A673 (cell line): ENCODE data around the gene APOA4. TPM values are rescaled to one million over a fixed set of nuclear protein-coding genes. Genes with fewer than 3 reads are reported as not detected.

Experiments
- Bru-seq: library from RNA; stranded (reverse); fragments of 400-500 nt; gene quantifications from one replicate; lab custom pipeline; 2021; lab: Mats Ljungman, UMichigan
- BruChase-seq, 2 experiments: library from RNA; stranded (reverse); fragments of 400-500 nt; gene quantifications; one replicate each; lab custom pipeline; 2021; lab: Mats Ljungman, UMichigan
- BruUV-seq: library from RNA; stranded (reverse); fragments of 400-500 nt; replicated peaks from 2 replicates; lab custom pipeline; 2021; lab: Mats Ljungman, UMichigan
- CTCF ChIA-PET: fragments of 300-600 bp; sonication (Branson Sonifier 250); formaldehyde crosslinking; loops from one replicate; lab custom pipeline; 2022; ENCODE audit warnings: antibody characterized with exemption; lab: Charles Lee
- POLR2A ChIA-PET: fragments of 300-600 bp; sonication (Branson Sonifier 250); formaldehyde crosslinking; loops from one replicate; lab custom pipeline; 2022; ENCODE audit warnings: antibody characterized with exemption; ENCODE audit not compliant: low non-redundant PET; lab: Charles Lee
- DNase-seq: peaks from one replicate; pipeline ENCODE4 v3.0.0-alpha.2; 2015; ENCODE audit warnings: low spot score
- H3K27ac ChIP-seq: fragments of 200-600 bp; sonication (generic); 2 replicates; pipeline ENCODE4 v1.5.1; 2016; ENCODE audit warnings: mixed run types, low read depth, mild to moderate bottlenecking, mixed read lengths, antibody characterized with exemption, low read length; ENCODE audit not compliant: poor library complexity, severe bottlenecking
- H3K27me3 ChIP-seq: fragments of 200-600 bp; sonication (generic); replicated peaks from 2 replicates; pipeline ENCODE4 v1.6.1; 2017; ENCODE audit warnings: mixed run types, low read depth, mild to moderate bottlenecking, mixed read lengths, antibody characterized with exemption, low read length; ENCODE audit not compliant: insufficient read depth, poor library complexity
- H3K36me3 ChIP-seq: fragments of 200-600 bp; sonication (generic); 2 replicates; pipeline ENCODE4 v1.6.1; 2016; ENCODE audit warnings: mixed run types, mild to moderate bottlenecking, mixed read lengths, antibody characterized with exemption, low read length; ENCODE audit not compliant: insufficient read depth, poor library complexity, severe bottlenecking
- H3K4me1 ChIP-seq: fragments of 200-600 bp; sonication (generic); 2 replicates; pipeline ENCODE4 v1.6.1; 2017; ENCODE audit warnings: mixed run types, mild to moderate bottlenecking, mixed read lengths, antibody characterized with exemption, low read length; ENCODE audit not compliant: insufficient read depth, poor library complexity, severe bottlenecking
- H3K4me3 ChIP-seq: fragments of 200-600 bp; sonication (generic); 2 replicates; pipeline ENCODE4 v1.5.1; 2016; ENCODE audit warnings: low read depth, mixed run types, mild to moderate bottlenecking, mixed read lengths, low read length; ENCODE audit not compliant: poor library complexity, severe bottlenecking
- H3K9me3 ChIP-seq: fragments of 200-600 bp; sonication (generic); 2 replicates; pipeline ENCODE4 v1.6.1; 2016; ENCODE audit warnings: mixed run types, low read depth, mild to moderate bottlenecking, mixed read lengths, antibody characterized with exemption, low read length; ENCODE audit not compliant: poor library complexity, severe bottlenecking
- EZH2 ChIP-seq: fragments of 200-600 bp; sonication (generic); IDR thresholded peaks from 2 replicates; pipeline ENCODE4 v1.6.1; 2017; ENCODE audit warnings: borderline replicate concordance, low read depth, mild to moderate bottlenecking, mixed read lengths, antibody characterized with exemption, low read length; ENCODE audit not compliant: poor library complexity, severe bottlenecking
- intact Hi-C: fragments of 100-400 bp; cut with micrococcal nuclease; formaldehyde crosslinking; loops from one replicate; pipeline ENCODE4 v1.10.0; 2022; ENCODE audit not compliant: unreplicated experiment
- long read RNA-seq: library from polyadenylated mRNA; stranded (forward); transcript quantifications from one replicate; pipeline ENCODE4 v2.0.0, GENCODE V29; 2022
- total RNA-seq: library from RNA; stranded (reverse); gene quantifications from 2 replicates; pipeline ENCODE4 v1.2.3, GENCODE V29; 2021
- TF ChIP-seq, protein P1 (sequence below): fragments of 300-800, 200-600 bp; sonication (generic); conservative IDR thresholded peaks from 2 replicates; pipeline ENCODE4 v1.5.1; 2017; ENCODE audit warnings: low read depth, mild to moderate bottlenecking, antibody characterized with exemption, low read length, moderate library complexity, mixed read lengths

APOA4 gene
- total RNA-seq (not detected in 2 replicates), Bru-seq, nascent RNA (not detected), BruChase-seq, experiment 1, labeled RNA remaining after a 2-hour chase (not detected), BruChase-seq, experiment 2, labeled RNA remaining after a 6-hour chase (not detected)
- long read RNA-seq, result 0 reads

- no TSS peak for BruUV-seq
- Histone ChIP-seq H3K36me3 (no peaks in the 10 kb centered on the region), H3K4me3 (no peak within 1 kb of the TSS), H3K9me3 (no peaks in the 10 kb centered on the region), H3K27ac (no peak within 1 kb of the TSS), H3K27me3 (no peaks in the 10 kb centered on the region), H3K4me1 (no peaks in the 10 kb centered on the region)
- CTCF ChIA-PET, result no interaction called here
- POLR2A ChIA-PET, result no interaction called here
- intact Hi-C loops, result no loop called here
- TF ChIP-seq, protein P1, sequence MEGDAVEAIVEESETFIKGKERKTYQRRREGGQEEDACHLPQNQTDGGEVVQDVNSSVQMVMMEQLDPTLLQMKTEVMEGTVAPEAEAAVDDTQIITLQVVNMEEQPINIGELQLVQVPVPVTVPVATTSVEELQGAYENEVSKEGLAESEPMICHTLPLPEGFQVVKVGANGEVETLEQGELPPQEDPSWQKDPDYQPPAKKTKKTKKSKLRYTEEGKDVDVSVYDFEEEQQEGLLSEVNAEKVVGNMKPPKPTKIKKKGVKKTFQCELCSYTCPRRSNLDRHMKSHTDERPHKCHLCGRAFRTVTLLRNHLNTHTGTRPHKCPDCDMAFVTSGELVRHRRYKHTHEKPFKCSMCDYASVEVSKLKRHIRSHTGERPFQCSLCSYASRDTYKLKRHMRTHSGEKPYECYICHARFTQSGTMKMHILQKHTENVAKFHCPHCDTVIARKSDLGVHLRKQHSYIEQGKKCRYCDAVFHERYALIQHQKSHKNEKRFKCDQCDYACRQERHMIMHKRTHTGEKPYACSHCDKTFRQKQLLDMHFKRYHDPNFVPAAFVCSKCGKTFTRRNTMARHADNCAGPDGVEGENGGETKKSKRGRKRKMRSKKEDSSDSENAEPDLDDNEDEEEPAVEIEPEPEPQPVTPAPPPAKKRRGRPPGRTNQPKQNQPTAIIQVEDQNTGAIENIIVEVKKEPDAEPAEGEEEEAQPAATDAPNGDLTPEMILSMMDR, result no peak
- no peak for TF ChIP-seq EZH2
- no peak for DNase-seq
Measured at GRCh38 chr11:116823031-116823843, at the start of gene APOA4. Gene APOA4, minus strand, starts transcription at chr11:116823304. Its CDS starts 113 bp downstream, at chr11:116823191.

DNA sequence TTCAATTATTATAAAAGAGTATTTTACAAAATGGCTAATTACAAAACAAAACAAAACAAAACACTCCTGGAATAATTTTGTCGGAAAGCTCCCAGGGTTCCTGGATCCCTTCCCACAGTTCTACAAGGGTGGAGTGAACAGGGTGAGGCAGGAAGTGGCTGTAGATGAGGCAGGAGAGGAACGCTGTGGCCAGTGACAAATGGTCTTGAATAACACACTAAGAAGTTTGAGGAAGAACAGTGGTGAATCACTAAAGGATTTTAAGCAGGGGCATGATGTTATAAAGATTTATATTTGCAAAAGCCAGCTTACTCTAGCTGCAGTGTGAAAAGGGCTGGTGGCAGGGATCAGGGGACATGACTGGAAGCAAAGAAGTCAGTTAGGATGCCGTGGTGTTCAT is 48.1 kb upstream of the APOA4 start:
- POLR2A ChIA-PET, result interaction anchor here (0.6 kb wide), 1 partner anchor 245 kb away, joined by 4 read pairs; no protein-coding TSS in a partner anchor
- Histone ChIP-seq H3K36me3 (peaks cover 67% of the 10 kb centered on the region), H3K27me3 (no peaks in the 10 kb centered on the region), H3K4me1 (peaks cover under 1% of the 10 kb centered on the region), H3K4me3 (no peak overlapping the region), H3K9me3 (no peaks in the 10 kb centered on the region), H3K27ac (no peak overlapping the region)
- intact Hi-C loops, result no loop called here
- CTCF ChIA-PET, result no interaction called here
- BruUV-seq, result no TSS peak
- TF ChIP-seq, protein P1, result no peak
- no peak for TF ChIP-seq EZH2
- DNase-seq, result no peak

DNA sequence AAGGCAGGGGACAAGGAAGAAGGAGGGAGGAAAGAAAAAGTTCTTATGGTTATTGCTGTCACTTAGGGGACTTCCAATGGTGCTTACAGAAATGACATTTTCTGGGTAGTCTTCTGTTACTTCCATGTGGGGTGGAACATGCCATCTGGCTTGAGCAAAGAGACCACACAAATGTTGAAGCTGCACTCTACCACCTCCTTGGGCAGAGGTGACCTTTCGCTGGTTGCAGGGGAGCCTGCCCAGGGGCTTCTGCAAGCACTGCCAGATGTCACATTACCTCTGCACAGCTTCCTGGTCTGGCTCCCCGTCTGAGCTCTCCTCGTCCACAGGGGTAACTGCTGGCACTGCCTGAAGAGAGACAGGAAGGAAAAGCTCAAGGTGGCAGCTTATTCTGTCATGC is 47.0 kb upstream of the APOA4 start:
- Histone ChIP-seq H3K27me3 (no peaks in the 10 kb centered on the region), H3K36me3 (peaks cover 61% of the 10 kb centered on the region), H3K9me3 (no peaks in the 10 kb centered on the region), H3K4me3 (no peak overlapping the region), H3K27ac (no peak overlapping the region), H3K4me1 (peaks cover 7% of the 10 kb centered on the region)
- BruUV-seq, result no TSS peak
- intact Hi-C loops, result no loop called here
- TF ChIP-seq, protein P1, result no peak
- TF ChIP-seq EZH2, result no peak
- ChIA-PET POLR2A (no interaction called here), CTCF (no interaction called here)
- no peak for DNase-seq
